GM12873 (cell line): ENCODE data around the gene LRP1B.

Experiments
- CTCF ChIP-seq: IDR thresholded peaks from 2 replicates; pipeline ENCODE4 v1.5.1; 2012; ENCODE audit warnings: low read depth, mild to moderate bottlenecking, moderate library complexity, low read length, control low read depth; ENCODE audit not compliant: insufficient read depth; ENCODE audit errors: missing control alignments

Gene LRP1B

GRCh38 chr2:142134911-142135310, 4.1 kb upstream of the LRP1B start:
- TF ChIP-seq CTCF = no peak

- TF ChIP-seq CTCF = no peak
Observed at GRCh38 chr2:142130111-142131009, 456 bp downstream of the LRP1B start.

DNA sequence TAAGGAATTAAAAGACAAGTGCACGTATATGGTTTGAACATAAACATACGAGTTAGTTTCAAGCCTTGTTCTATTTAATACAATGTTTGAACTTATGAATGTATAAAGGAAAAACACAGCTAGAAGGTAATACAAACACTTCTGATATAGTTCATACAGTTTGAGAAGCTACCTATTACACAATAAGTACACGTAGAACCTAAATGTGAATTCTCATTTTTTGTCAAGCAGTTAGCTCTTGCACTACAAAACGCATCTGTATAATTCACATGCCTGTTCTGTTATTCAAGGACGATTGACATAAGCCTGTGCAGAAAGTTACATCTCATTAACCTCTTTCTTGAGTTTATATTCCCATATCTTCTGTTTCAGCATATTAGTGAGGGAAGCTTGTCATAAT, 2.7 kb downstream of the LRP1B start:
- TF ChIP-seq CTCF = no peak

DNA sequence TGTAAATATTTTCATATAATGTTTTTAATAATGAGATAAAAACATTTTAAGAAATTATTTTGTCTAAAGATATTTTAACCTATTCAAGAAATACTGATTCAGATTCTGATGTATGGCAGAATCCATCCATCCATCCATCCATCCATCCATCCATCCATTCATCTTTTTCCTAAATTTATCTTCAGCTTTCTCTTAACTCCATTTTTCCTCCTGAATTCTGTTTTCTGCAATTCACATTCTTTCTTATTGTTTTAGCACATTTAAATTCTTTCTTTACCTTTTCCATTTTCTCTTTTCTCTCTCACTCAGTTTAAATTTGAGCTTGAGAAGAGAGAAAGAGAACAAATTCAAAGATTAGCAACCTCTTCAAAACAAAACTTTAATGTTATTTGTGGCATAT, 3.6 kb downstream of the LRP1B start:
- no peak for TF ChIP-seq CTCF

GRCh38 chr2:142124706-142125105, 6.1 kb downstream of the LRP1B start:
- no peak for TF ChIP-seq CTCF

DNA sequence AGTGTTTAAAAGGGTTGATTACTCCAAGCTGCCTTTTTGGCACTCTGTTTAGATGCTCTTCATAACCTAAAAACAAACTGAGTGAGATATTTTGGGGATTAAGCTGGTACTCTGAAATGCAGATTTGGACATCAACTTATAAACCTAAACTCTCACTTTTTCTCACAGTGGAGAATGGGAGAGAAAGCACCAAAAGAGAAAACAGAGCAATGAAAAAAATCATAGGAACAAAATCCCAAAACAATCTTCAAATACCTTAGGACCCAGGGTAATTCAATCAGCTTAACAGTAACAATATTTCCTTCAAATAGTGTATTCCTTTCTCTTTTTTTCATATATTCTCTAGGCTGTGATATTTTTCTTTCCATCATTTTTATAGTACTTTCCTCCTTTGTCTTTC, 11.5 kb downstream of the LRP1B start:
- TF ChIP-seq CTCF = no peak

GRCh38 chr2:142112757-142113221, 18.0 kb downstream of the LRP1B start:
- no peak for TF ChIP-seq CTCF
